Epithelial cell of esophagus (primary cell): ENCODE results near the gene ARHGEF1.
A peak's percentile ranks its signal among the peaks of the same experiment; 100 is the strongest.

Source experiments
- DNase-seq: peaks from one replicate; pipeline ENCODE4 v3.0.0; 2010; ENCODE audit warnings: low read depth
- H3K4me3 ChIP-seq: 2 replicates; pipeline ENCODE4 v1.5.1; 2011; ENCODE audit warnings: mild to moderate bottlenecking, low read length, control low read depth
- CTCF ChIP-seq: IDR thresholded peaks from 2 replicates; pipeline ENCODE4 v1.5.1; 2011; ENCODE audit warnings: low read depth, mild to moderate bottlenecking, low read length, control low read depth, inconsistent platforms; ENCODE audit not compliant: insufficient read depth; ENCODE audit errors: missing control alignments

ARHGEF1 gene

GRCh38 chr19:41928754-41929535 lies 46.0 kb downstream of the ARHGEF1 start:
- peak overlapping the region; percentile 10 for H3K4me3 ChIP-seq
- no peak for DNase-seq
- TF ChIP-seq CTCF = no peak

- no peak overlapping the region for H3K4me3 ChIP-seq
- no peak for TF ChIP-seq CTCF
- no peak for DNase-seq
Measured at GRCh38 chr19:41929536-41930071, 46.6 kb downstream of the ARHGEF1 start.

GRCh38 chr19:41930322-41930722 lies 47.3 kb downstream of the ARHGEF1 start:
- H3K4me3 ChIP-seq = no peak overlapping the region
- DNase-seq = no peak
- TF ChIP-seq CTCF = no peak

- no peak overlapping the region for H3K4me3 ChIP-seq
- peak; percentile 43 for TF ChIP-seq CTCF
- no peak for DNase-seq
Measured at GRCh38 chr19:41930926-41931592, 48.1 kb downstream of the ARHGEF1 start.

GRCh38 chr19:41932259-41932719 lies 49.3 kb downstream of the ARHGEF1 start:
- TF ChIP-seq CTCF = no peak
- DNase-seq = no peak
- no peak overlapping the region for H3K4me3 ChIP-seq

- no peak overlapping the region for H3K4me3 ChIP-seq
- DNase-seq = no peak
- TF ChIP-seq CTCF = no peak
Measured at GRCh38 chr19:41932720-41933332, 49.8 kb downstream of the ARHGEF1 start.
